GM21367 (cell line): ENCODE data around the gene AGBL4.

Source experiments
- ATAC-seq: cut with Tn5 transposase; IDR thresholded peaks from one replicate; pipeline ENCODE4 v1.9.1; 2021; ENCODE audit not compliant: unreplicated experiment

The AGBL4 gene

GRCh38 chr1:48673332-48674105 lies 1350.2 kb downstream of the AGBL4 start:
- no peak for ATAC-seq

DNA sequence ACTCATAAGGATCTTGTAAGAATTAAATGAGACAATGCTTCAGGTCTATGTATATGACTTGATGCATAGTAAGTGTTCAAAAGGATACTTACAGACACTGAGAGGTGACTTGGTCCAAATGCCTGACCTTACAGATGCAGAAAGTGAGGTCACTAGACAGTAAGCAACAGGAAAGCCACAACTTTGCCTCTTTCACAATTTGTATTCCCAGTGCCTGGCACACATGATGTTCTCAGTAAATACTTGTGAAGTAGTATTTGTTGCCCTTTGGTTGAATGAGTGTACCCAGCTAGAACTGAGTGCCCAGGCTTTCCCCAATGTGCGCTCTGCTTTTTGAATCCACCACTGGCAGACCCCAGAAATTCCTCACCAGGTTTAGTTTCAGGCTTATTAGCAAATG lies 1352.2 kb downstream of the AGBL4 start:
- ATAC-seq: no peak

GRCh38 chr1:48670234-48671020 lies 1353.3 kb downstream of the AGBL4 start:
- ATAC-seq: no peak

GRCh38 chr1:48668339-48668738 lies 1355.4 kb downstream of the AGBL4 start:
- ATAC-seq: no peak

DNA sequence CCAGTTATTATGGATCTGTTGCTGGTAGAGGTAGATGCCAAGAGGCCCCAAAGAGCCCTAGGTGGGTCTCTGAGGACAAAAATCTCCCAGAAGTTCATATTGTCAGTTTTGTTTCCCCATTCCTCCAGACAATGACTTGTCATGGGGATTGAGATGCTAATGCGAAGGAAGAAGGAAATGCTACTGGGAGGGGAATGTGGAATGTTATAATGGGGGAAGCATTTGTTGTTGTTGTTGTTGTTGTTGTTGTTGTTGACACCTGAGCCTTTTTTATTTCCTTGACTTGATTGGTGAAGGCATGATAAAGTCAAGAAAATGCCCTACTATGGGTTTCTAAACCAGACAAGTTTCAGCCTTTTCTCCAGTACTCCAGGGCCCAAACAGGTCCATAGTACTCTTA lies 1356.0 kb downstream of the AGBL4 start:
- ATAC-seq: no peak

DNA sequence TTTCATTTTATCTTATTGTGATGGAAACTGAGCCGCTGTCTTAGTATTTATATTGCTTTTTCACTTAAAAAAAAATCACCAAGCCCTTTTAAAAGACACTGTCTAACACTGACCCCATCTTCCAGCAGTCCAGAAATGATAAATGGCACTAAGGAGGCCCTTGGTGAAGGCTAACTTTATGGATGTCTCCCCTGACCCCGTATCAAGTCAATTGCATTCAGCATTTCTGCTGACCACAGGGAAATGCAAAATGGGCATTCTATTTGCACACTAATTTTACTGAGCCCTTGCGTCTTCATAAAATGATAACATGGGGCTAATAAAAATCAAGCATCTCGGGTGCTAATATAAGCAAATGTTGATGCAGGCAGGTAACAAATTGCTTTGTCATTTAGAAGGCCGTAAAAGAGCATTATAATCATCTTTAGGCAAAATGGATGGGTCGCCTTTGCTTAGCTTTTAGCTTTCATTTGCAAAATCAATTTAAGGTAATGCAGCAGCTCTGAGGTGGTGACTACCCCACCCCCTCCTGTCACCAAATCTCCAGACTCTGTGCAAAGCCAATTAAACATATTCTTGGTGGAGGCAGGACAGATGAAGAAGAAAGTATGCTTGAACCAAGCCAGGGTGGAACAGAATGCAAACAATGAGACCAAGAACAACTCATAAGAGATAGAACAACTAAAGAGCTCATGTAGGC lies 1357.9 kb downstream of the AGBL4 start:
- ATAC-seq: no peak

GRCh38 chr1:48661726-48662463 lies 1361.9 kb downstream of the AGBL4 start:
- ATAC-seq: no peak

GRCh38 chr1:48659801-48660200 lies 1364.0 kb downstream of the AGBL4 start:
- no peak for ATAC-seq

DNA sequence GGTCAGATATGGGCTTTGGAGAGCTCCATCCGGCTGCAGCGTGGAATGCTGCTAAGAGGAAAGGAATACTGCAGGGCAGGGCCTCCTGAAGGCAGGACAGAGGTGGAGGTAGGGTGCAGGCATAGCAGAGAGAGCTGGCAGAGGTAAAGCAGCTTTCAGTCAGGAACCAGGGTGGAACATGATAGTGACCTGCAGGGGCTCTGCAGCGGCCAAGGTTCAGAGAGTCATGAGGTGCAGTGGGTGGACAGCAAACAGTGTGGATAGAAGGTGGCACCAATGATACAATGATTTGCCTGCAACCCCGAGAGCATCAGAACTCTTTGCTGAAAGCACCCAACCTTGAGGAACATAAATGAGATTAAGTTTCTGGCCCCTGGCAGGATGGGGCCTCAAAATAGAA lies 1366.3 kb downstream of the AGBL4 start:
- no peak for ATAC-seq

DNA sequence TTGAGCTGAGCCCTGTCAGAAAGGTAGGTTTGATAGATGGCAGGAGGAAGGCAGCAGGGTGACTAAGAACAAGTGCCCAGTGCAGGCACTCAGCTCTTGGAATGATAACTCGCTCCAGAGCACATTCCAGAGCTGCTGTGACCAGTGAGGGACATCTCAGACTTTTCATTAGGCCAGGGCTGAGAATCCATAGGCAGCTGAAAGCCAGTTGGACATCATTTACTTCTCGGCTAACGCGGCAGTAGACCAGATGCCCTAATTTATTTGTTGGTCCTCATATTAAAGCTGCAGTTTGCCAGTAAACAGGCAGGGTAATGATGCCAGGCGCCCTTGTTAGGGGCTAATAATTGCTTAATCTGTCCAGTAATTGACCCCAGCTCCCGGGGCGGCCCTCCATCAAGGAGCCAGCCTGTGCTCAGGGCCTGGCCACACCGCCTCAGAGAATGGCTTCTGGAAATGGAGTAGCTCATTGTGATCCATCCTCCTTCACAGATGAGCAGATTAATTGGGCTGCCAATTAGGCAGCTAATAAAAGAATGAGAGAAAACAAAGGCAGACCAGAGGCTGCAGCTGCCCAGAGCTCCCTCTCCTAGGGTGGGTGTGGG lies 1369.0 kb downstream of the AGBL4 start:
- no peak for ATAC-seq

GRCh38 chr1:48652334-48652733 lies 1371.4 kb downstream of the AGBL4 start:
- no peak for ATAC-seq

- ATAC-seq: no peak
Observed at GRCh38 chr1:48649880-48650279, 1373.9 kb downstream of the AGBL4 start.

GRCh38 chr1:48645883-48646282 lies 1377.9 kb downstream of the AGBL4 start:
- ATAC-seq: no peak

DNA sequence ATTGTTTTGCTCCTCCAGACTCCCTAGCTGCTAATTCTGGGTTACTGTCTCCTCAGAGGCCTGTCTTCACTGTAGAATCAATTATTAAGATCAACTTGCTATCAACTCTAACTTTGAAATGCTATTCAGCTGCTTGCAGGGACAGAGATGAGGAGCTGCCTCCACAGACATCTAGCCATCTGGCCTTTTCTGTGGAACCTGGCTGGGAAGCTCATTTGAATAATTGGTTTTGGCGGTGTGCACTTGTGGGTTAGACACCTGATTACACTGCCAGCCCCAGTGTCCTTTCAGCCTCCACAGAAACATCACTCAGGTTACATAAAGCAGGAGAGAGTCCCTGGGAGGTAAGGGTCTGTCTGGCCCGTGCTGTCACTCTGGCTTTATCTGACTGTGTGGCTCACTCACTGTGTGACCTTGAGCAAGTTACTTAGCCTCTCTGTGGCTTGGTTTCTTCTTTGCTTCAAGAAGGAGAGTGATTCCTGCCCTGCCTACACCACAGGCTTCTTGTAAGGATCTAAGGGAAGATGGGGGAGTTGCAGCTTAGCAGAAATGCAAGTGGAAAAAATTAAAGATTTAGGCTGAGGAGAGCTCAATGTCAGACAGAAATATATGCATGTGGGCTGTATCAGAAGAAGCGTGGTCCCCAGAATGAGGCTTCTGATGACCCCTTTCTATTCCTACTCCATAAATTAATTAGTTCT lies 1378.7 kb downstream of the AGBL4 start:
- ATAC-seq: no peak

DNA sequence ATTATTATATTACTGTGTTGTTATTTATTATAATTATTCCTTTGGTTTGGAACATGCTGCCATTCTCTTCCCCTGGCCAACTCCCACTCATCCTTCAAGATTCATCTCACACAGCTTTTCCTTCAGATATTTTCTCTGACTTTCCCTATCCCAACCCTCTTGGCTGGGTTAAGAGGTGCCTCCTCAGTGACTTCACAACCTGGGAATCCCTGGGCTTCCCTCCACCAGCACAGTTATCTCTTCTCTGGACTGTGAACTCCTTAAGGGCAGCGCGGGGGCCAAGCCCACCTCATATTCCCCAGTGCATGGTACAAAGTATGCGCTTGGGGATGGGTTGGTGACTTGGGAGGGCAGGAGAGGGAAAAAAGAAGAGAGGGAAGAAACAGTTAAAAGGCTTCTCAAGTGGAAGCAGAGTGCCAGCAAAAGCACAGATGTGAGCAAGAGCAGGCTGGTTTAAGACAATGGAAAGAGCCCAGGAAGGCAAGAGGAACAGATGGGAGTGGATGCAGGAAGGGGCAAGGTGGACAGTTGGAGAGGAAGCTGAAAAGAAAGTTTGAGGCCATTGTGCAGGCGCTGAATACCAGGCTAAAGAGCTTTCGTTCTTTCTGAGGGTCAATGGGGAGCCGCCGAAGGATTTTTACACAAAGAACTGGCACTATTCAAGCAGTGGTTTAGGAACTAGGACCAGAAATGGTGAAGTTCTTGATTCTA lies 1379.4 kb downstream of the AGBL4 start:
- ATAC-seq: no peak

GRCh38 chr1:48643193-48643592 lies 1380.6 kb downstream of the AGBL4 start:
- ATAC-seq: no peak

DNA sequence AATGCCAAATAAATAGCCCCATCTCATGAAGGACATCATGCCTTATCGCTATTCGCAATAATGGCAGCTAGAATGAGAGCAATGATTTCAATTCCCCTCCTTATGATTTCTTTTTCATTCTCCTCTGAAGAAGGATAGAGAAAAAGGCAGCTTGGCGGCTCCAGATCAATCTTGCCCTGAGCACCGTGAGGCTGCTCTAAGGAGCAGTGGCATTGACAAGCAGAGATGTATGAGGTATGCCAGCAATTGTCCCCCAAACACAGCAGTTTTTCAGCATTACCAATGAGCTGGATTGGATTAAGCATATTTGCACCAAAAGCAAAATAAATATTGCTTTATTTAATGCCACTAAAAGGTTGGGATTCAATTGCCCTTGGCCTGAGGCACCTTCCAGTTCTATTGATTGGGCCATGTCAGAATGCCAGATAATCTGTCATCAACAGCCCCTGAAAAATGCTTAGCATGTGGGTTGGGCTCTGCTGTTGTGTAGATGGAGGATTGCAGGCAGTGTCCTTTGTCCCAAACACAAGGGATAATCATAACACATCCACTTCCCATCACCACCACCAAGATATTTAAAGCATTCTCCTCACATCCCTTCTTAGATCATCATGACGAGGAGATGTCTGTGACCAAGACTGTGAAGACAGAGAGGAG lies 1382.8 kb downstream of the AGBL4 start:
- ATAC-seq: no peak

DNA sequence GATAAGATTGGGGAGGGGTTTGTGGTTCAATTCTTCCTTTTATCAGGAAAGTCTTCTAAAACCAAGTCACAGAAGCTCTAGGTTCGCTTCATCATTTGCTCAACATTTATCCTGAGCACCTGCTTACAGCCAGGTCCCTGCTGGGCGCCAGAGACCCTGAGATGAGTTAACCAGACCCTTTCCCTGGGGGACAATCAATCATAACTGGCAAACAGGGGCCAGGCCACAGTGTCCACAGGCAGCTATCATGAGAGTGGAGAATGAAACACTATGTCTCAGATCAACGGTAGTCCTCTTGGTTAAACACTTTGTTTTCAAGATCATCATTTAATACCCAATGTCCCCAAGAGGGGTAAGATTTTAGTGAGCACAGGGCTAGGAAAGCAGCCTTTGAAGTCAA lies 1393.9 kb downstream of the AGBL4 start:
- ATAC-seq: no peak

DNA sequence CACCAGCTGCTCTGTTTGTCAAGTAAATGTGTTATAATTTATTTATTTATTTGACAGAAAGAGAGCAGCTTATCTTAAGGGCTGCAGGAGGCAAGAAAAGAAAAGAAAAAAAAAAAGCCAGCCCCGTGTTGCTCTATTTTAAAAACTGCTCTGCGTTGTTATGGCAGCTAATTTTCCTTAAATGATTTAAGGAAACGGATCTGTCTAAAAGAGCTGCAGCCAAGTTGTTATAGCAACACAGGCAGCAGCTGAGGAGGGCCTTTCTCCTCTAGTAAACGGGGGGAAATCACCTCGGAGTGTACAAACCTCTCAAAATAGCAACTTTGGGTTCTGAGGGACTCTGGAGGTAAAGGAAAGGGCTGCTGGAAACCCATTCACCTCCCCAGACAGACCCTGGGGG lies 1396.3 kb downstream of the AGBL4 start:
- ATAC-seq: no peak
